Fibroblast of villous mesenchyme (primary cell): ENCODE measurements around the gene ATG9B. TPM values are rescaled to one million over a fixed set of nuclear protein-coding genes. Genes with fewer than 3 reads are reported as not detected.

Source experiments
- DNase-seq: peaks from one replicate; pipeline ENCODE4 v3.0.0-alpha.2; 2010; ENCODE audit warnings: low read depth
- H3K4me3 ChIP-seq: 2 replicates; pipeline ENCODE4 v1.5.1; 2011; ENCODE audit warnings: low read depth, mild to moderate bottlenecking, low read length
- total RNA-seq: library from RNA; depleted of rRNA; stranded (reverse); fragments of >200 nt; gene quantifications from 2 replicates; pipeline ENCODE4 v1.2.3, GENCODE V29; 2012
- TF ChIP-seq, protein P1 (sequence below): IDR thresholded peaks from 2 replicates; pipeline ENCODE4 v1.5.1; 2012; ENCODE audit warnings: low read depth, mild to moderate bottlenecking, low read length; ENCODE audit not compliant: insufficient read depth

Gene ATG9B
- total RNA-seq, 1 donor, result under 0.01 TPM

GRCh38 chr7:150988230-150989226 is 35.8 kb downstream of the ATG9B start:
- TF ChIP-seq, protein P1, sequence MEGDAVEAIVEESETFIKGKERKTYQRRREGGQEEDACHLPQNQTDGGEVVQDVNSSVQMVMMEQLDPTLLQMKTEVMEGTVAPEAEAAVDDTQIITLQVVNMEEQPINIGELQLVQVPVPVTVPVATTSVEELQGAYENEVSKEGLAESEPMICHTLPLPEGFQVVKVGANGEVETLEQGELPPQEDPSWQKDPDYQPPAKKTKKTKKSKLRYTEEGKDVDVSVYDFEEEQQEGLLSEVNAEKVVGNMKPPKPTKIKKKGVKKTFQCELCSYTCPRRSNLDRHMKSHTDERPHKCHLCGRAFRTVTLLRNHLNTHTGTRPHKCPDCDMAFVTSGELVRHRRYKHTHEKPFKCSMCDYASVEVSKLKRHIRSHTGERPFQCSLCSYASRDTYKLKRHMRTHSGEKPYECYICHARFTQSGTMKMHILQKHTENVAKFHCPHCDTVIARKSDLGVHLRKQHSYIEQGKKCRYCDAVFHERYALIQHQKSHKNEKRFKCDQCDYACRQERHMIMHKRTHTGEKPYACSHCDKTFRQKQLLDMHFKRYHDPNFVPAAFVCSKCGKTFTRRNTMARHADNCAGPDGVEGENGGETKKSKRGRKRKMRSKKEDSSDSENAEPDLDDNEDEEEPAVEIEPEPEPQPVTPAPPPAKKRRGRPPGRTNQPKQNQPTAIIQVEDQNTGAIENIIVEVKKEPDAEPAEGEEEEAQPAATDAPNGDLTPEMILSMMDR, result peak; percentile 89
- peak; percentile 48 for DNase-seq

GRCh38 chr7:150986556-150986955 is 37.7 kb downstream of the ATG9B start:
- no peak overlapping the region for H3K4me3 ChIP-seq
- DNase-seq, result no peak
- TF ChIP-seq, protein P1, result no peak

More at GRCh38 chr7:150988230-150989226, 35.8 kb downstream of the ATG9B start:
- H3K4me3 ChIP-seq, result peak overlapping the region; percentile 9

GRCh38 chr7:150986099-150986512 is 38.2 kb downstream of the ATG9B start:
- DNase-seq, result peak; percentile 63
- TF ChIP-seq, protein P1, result peak; percentile 81

DNA sequence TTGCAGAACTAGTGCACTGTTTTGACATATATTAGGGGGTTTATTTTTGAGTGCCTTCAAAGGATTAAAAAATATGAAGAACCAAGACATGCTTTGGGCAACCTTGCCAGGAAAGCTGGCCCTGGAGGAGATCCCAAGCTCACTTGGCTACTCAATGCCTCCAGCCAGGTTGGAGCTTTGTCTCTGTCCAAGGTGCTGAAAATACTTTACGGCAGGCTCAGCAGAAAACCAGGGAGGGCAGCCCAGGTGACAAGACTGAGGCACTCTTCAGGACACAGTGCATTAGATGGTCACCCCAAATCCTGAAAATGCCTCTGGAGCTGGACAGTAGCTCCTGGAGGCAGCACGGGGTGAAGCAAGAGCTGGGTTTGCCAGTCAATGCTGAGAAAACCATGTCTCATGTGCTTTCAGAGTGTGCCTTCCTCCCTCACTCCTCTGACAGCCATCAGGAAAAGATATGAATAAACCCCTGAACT is 40.4 kb downstream of the ATG9B start:
- peak; percentile 51 for DNase-seq
- no peak overlapping the region for H3K4me3 ChIP-seq
- TF ChIP-seq, protein P1, result no peak

More at GRCh38 chr7:150986099-150986512, 38.2 kb downstream of the ATG9B start:
- H3K4me3 ChIP-seq, result no peak overlapping the region

GRCh38 chr7:150982351-150982750 is 41.9 kb downstream of the ATG9B start:
- DNase-seq, result no peak
- TF ChIP-seq, protein P1, result no peak
- no peak overlapping the region for H3K4me3 ChIP-seq

GRCh38 chr7:150981644-150982043 is 42.6 kb downstream of the ATG9B start:
- no peak overlapping the region for H3K4me3 ChIP-seq
- no peak for DNase-seq
- TF ChIP-seq, protein P1, result no peak
